Superior temporal gyrus (tissue), 1 donor: ENCODE measurements around the gene FLOT2.
"Not testable (repeated sequence)": the region's sequence is repeated elsewhere in the genome, so short reads cannot be mapped to it uniquely, and the experiment has no call there.

Experiments used
- DNase-seq: peaks from one replicate; pipeline ENCODE4 v3.0.0-alpha.2; 2016; ENCODE audit errors: extremely low spot score

The FLOT2 gene

DNA sequence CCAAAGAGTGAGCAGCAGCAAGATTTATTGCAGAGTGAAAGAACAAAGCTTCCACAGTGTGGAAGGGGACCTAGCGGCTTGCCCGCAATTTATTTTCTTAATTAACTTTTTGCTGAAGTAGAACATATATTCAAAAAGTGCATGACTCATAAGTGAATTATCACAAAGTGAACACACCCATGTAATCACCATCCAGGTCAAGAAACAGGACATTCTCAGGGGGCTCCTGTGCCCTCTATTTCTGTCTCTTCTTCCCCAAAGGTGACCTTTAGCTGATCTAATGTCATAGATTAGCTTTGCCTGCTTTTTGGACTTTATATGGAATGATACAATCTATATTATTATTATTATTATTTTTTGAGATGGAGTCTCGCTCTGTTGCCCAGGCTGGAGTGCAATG lies 22.8 kb downstream of the FLOT2 start:
- DNase-seq = no peak

DNA sequence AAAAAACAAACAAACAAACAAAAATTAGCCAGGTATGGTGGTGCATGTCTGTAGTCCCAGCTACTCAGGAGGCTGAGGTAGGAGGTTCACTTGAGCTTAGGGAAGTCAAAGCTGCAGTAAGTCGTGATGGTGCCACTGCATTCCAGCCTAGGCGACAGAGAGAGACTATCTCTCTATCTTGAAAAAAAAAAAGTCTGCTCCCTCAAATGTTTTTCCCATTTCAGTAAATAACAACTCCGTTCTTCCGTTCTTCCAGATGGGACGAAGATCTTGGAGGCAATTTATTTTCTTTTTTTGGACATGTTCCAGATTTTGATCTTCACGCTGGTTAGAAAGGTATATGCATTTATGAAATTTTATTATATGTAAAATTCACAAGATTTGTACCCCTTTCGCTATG lies 23.7 kb downstream of the FLOT2 start:
- no peak for DNase-seq

DNA sequence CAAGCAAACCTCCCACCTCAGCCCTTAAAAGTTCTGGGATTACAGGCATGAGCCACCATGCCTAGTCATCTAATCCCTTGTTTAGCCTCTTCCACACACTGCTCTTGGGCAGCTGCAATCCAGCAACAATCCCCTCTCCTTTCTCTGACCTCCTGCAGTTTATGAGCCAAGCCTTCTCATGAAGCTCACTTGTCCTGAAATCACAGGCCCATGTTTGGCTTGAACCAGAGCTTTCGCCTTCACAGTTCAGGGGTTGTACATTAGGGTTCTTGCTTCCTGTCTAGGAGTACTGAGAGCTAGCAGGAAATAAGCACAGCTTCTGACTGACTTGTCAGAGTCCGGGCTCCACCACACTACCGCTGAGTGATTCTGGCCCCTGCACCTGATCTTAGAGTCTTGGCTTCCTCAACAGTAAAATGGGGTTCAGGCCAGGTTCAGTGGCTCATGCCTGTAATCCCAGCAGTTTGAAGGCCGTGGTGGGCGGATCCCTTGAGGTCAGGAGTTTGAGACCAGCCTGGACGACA lies 26.4 kb downstream of the FLOT2 start:
- no peak for DNase-seq

DNA sequence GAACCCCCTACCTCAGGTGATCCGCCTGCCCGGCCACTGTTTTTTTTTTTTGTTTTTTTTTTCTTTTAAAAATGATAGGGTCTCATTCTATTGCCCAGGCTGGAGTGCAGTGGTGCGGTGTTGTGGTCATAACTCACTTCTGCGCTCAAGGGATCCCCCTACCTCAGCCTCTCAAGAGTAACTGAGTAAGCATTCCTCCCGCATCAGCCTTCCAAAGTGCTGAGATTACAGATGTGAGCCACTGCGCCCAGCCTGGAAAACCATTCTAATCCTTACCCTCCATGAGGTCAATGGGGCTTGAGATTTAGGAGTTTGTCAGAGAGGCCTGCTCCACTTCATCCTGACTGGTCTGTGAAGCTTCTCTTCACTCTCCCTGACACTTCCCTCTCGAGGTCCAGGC lies 30.3 kb downstream of the FLOT2 start:
- DNase-seq = no peak

DNA sequence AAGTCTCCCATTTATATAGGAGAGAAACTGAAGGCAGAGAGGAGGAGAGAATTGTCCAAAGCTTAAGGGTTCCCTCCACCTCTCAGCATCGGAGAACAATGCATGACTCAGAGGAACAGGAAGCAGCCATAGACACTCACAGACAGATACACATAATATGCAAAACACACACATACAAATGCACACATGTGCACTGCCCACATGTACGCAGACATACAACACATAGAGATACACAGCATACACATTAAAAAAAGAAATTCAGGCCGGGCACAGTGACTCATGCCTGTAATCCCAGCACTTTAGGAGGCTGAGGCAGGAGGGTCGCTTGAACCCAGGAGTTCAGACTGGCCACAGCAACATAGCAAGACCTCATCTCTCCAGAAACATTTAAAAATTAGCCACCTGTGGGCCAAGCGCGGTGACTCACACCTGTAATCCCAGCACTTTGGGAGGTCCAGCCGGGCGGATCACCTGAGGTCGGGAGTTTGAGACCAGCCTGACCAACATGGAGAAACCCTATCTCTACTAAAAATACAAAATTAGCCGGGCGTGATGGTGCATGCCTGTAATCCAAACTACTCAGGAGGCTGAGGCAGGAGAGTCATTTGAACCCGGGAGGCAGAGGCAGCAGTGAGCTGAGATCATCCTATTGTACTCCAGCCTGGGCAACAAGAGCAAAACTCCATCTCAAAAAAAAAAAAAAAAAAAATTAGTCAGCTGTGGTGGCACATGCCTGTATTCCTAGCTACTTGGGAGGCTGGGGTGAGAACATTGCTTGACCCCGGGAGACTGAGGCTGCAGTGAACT lies 31.4 kb downstream of the FLOT2 start:
- DNase-seq = no peak

DNA sequence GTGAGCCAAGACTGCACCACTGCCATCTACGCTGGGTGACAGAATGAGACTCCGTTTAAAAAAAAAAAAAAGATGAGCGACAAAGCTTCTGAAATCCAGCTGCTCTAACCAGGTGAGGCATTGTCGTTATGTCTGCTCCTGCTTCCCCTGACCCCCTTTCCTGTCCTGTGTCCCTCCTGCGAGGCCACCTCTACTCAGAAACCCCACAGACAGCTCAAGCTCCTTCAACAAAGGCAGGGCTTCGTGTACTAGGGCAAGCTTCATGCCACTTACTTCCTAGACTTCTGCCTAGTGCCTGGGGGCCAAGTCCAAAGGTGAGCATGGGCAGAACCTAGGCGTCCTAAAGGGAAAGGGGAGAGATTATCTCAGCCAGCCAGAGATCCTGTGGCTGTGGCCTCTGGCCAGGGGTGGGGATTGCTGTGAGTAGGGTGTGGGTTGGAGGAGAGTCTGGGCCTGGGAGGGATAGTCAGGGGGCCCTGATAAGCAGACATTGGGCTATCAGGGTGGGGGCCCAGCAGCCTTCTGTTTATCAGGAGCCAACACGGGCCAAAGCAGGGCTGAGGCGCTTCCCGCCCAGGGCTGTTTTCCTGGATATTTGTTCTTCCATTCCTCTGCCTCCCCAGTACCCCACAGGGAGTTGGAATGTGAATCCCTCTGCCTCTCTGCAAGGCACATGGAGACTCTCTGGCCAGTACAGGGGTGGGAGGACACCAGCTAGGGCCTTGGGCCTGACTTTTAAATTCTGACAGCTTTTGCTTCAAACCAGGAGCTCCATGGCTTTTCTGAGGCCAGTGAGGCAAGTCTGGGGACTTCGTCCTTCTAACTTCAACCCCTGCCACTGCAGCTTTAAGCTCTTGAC lies 32.3 kb downstream of the FLOT2 start:
- no peak for DNase-seq

DNA sequence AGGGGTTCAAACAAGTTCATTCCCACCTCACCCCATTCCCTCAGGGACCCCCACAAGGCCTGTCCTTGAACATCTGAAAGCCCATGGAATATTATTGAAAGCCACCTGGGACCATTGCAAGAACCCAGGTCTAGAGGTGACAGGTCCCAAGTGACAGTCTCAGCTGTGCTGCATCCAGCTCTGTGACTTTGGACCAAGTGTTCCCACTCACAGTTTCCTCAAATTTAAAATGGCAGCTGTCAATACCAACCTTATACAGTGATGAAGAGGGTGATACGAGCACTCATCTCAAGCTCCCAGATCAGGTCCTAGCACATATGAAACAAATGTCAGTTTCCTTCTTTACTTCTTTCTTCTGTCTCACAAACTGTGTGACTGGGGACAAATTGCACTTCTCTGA lies 33.6 kb downstream of the FLOT2 start:
- DNase-seq = no peak

DNA sequence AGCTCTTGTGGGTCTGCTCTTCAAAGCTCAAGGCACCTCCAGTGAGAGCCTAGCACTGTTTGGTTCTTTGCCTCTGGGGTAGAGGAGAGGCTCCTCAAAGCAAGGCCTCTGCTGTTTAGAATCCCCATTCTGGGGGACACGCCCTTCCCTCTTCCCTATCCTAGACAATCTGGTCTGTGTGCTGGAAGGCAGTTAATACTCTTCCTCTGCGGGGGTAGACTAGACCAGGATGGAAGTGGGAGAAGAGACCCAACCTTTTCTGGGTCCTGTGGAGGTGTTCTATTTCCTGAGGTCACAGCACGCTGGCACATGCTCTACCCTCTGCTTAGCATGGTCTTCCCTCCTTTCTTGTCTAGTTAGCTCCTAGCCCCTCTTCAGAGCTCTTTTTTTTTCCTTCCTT lies 35.0 kb downstream of the FLOT2 start:
- no peak for DNase-seq

DNA sequence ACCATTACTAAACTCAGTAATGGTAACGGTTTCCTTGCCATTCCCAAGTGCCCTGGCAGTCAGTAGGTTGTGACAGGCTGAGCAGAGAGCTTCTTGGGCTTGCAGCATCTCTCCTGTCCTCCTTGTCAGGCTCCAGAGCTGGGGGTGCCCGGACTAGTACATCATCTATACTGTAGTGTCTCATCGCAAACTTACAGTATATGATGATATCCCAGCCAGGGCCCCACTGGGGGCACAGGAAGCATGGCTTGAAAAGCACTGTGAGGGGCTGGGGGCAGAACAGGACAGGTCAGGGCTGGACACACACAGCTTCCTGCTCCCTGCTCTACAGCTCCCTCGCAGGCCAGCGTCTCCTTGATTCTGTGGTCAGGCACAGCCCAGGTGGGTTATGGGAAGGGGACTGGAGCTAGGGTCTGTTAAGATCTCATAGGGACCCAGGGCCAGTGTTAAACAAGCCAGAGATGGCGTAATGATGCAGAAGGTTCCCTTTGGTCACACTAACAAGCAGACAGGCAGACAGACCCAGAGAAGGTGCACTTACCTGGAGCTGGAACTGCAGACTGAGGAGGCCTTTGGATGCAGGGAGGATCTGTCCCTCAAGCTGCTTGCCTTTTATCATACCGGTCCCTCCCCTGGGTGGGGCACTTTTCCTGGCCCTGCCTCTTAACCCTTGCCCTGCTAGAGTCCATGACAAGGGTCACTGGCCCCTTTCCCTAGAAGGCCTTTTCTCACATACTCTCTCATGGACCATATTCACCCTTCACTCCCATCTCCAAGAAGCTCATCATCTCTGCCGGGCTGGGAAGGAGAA lies 35.9 kb downstream of the FLOT2 start:
- DNase-seq = no peak

DNA sequence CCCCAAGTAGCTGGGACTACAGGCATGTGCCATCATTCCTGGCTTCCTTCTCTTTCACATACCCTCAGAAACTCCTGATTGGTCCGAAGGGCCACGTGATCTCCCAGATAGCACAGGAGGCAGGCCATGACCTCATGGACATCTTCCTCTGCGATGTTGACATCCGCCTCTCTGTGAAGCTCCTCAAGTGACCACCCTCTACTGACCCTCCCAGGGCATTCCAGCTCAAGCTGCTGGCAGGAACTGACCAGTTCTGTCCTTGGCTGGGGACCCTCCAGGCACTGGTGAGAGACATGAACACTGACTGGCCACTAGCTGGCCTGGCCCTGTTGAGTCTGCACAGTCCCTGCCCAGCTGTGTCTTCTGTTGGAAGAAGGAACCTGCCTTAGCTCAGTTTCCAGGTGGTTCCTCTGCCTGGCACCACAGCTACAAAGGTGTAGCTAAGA lies 37.1 kb downstream of the FLOT2 start:
- no peak for DNase-seq

DNA sequence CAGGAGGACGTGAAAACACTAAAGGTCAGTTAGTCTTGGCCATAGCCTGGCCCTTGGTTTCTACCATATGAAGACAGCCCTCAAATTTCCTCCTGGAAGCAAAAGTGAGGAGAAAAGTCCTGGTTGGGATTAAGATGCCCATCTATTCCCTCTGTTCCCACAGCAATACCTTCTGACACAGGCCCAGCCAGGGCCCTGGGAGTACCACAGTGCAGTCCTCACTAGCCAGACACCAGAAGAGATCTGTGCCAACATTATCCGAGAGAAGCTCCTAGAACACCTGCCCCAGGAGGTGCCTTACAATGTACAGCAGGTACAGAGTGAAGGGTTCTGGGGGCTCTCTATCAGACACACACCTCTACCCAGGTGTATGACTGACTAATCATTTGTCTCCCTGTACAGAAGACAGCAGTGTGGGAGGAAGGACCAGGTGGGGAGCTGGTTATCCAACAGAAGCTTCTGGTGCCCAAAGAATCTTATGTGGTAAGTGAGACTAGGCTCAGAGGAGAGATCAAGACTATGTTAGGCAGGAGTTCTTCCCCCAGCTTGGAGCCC lies 38.7 kb downstream of the FLOT2 start:
- no peak for DNase-seq

DNA sequence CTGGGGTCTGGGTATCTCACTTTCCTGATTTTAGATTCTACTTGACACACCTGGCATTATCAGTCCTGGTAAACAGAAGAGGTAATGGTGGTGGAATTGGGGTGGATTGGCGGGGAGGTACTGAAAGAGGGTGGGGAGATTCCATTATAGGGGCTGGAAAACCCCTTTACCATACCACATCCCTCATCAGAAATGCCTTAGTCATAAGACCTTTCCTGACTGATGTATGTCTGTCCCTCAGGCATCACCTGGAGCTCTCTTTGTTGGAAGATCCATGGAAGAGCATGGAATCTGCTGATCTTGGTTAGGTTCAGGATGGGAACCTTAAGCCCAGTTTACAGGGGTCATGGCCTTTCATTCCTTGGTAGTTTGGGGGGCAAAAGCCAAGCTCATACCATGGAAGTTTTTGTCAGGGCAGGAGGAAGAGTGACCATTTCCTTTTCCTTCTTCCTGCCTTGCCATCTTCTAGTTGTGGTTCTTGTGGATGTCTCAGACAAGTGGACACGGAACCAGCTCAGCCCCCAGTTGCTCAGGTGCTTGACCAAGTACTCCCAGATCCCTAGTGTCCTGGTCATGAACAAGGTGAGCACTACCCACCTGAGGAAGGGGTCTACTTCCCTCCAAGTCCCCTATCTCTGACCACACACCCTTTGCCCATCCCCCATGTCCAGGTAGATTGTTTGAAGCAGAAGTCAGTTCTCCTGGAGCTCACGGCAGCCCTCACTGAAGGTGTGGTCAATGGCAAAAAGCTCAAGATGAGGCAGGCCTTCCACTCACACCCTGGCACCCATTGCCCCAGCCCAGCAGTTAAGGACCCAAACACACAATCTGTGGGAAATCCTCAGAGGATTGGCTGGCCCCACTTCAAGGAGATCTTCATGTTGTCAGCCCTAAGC lies 39.4 kb downstream of the FLOT2 start:
- DNase-seq = no peak

DNA sequence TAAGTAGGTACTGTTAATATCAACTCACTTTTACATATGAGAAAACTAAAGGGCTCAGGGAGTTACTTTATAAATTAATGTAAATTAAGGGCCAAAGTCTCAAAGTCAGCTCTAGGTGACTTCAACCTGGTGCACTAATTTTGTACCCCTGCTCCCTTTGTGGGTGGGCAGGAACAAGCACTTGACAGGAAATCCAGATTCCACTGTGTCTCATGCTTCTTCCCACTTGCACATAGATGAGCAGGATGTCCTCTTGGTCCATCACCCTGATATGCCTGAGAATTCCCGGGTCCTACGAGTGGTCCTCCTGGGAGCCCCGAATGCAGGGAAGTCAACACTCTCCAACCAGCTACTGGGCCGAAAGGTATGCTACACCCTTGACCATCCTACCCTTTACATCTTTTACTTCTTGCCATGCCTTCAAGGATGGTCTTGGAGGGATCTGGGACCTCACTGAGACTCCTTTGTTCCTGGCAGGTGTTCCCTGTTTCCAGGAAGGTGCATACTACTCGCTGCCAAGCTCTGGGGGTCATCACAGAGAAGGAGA lies 41.4 kb downstream of the FLOT2 start:
- DNase-seq = no peak

DNA sequence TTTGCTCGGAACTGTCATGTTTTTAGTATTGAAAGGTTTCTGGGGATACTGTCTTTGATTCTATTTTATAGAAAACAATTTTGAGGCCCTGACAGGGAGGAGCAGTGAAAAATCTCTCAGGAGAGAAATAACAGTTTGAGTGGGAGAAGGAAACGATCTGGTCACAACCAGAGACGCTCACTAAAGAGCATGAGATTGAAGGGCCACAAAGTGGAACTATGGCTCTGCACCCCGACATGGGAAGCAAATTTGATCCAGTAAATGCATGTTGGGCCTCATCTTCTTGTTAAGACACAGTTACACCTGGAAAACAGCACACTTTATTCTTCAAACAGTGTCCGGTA lies 42.2 kb downstream of the FLOT2 start:
- no peak for DNase-seq

DNA sequence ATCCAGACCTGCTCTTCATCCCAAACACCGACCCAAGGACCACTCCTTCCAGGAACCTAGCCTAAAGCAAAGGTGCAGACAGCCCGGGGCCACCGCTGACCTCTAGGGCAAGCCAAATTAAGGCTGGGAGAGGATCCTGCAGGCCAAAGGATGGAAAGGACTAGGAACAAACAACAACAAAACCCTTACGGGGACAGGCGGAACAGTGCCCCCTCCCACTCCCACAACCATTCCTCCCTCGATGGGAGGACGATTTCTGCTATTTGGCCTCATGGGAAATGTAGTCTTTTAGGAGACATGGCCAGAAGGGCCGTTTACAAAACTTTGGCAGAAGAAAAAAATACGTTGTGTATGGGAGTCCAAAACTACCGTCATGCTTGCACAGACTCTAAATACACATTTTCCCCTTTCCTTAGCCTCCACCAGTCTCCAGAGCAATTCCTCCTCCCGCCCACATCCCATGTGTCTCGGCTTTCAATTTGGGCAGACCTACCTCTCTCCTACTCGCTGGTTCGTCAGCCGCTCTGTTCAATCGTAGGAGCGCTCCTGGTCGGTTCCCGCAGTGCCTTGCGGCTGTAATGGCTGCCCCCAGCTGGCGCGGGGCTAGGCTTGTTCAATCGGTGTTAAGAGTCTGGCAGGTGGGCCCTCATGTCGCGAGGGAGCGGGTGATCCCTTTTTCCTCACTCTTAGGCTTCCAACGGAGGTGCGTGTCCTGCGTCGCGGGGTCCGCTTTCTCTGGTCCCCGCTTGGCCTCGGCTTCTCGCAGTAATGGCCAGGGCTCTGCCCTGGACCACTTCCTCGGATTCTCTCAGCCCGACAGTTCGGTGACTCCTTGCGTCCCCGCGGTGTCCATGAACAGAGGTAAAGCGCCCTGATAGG lies 42.8 kb downstream of the FLOT2 start, which contains the start of gene ERAL1:
Gene ERAL1, plus strand, starts transcription at position 560 of the 879 bp plus-strand sequence. Its CDS starts 19 bp downstream, at position 579.
- DNase-seq = peak; percentile 91

DNA sequence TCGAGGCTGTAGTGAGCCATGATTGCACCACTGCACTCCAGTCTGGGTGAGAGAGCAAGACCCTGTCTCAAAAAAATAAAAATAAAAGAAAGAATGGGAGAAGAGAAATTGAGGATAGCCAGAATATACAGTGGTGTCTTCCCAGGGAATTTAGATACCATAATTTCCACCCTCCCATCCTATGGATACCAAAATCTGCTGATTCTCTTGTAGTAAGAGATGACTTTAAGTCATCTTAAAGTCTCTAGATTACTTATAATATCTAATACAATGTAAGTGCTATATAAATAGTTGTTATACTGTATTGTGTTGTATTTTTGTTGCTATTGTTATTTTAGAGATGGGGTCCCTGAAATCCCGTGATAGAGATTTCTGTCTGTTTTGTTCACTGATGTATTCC lies 44.2 kb downstream of the FLOT2 start:
- DNase-seq = no peak

DNA sequence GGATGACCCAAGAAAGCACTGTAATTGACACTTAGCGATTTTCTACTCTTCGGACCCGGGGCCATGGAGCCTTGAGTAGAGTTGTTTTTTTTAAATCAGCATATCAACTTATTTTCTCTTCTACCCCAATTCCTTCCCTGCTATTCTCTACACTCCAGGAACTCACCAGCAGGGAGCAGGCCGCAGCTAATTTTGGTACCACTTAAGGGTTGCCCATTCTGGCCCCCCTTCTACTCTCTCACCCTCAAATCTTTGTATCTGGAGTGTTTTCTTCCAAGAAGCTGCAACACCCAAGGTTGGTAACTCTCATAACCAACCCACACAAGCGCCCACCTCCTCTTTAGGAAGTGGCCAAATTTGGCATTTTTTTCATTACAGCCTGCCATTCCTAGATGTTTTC lies 48.3 kb downstream of the FLOT2 start:
- no peak for DNase-seq

DNA sequence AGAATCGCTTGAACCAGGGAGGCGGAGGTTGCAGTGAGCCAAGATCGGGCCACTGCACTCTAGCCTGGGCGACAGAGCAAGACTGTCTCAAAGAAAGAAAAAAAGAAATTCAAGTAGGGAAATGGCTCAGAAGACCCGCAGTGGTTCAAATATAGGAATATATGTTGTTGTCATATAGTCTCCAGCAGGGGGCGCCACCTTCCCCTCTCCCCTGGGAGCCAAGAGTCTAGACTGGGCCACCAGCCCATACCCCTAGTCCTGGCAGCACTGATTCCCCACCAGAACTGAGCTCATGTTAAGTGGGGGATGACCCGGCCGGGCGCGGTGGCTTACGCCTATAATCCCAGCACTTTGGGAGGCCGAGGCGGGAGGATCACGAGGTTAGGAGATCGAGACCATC lies 48.9 kb downstream of the FLOT2 start:
- DNase-seq = not testable (repeated sequence)

DNA sequence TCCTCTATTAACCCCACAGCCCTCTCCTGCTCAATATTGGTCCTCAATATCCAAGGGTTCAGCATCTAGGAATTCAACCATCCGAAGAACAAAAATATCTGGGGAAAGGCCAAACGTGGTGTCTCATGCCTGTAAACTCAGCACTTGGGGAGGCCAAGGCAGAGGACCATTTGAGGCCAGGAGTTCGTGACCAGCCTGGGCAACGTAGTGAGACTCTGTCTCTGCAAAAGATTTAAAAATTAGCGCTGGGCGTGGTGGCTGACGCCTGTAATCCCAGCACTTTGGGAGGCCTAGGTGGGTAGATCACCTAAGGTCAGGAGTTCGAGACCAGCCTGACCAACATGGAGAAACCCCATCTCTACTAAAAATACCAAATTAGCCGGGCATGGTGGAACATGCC lies 50.8 kb downstream of the FLOT2 start:
- not testable (repeated sequence) for DNase-seq
